Activated CD4-positive, alpha-beta T cell treated with anti-CD3 and anti-CD28 coated beads, Interleukin-10, Interleukin-2, amounts not matched to agents 100 ng/mL and 50 ng/mL, durations not matched to agents 16 hours and 8 hours (primary cell): ENCODE measurements around the gene RAP1A.
"Not testable (repeated sequence)": the region's sequence is repeated elsewhere in the genome, so short reads cannot be mapped to it uniquely, and the experiment has no call there.

Source experiments
- DNase-seq: peaks from one replicate; pipeline ENCODE4 v3.0.0-alpha.2; 2020

Gene RAP1A

GRCh38 chr1:111598544-111598943 lies 21.0 kb upstream of the RAP1A start:
- peak; percentile 76 for DNase-seq

- DNase-seq, result peak; percentile 56
Measured at GRCh38 chr1:111599781-111600693, 19.6 kb upstream of the RAP1A start.

GRCh38 chr1:111600886-111601386 lies 18.7 kb upstream of the RAP1A start:
- peak; percentile 94 for DNase-seq

GRCh38 chr1:111602302-111602701 lies 17.3 kb upstream of the RAP1A start:
- DNase-seq, result no peak

GRCh38 chr1:111602974-111603373 lies 16.6 kb upstream of the RAP1A start:
- peak; percentile 88 for DNase-seq

GRCh38 chr1:111603979-111604378 lies 15.6 kb upstream of the RAP1A start:
- peak; percentile 94 for DNase-seq

GRCh38 chr1:111604931-111605330 lies 14.7 kb upstream of the RAP1A start:
- no peak for DNase-seq

- no peak for DNase-seq
Measured at GRCh38 chr1:111605576-111605975, 14.0 kb upstream of the RAP1A start.

GRCh38 chr1:111606457-111607215 lies 13.0 kb upstream of the RAP1A start:
- not testable (repeated sequence) for DNase-seq

- DNase-seq, result not testable (repeated sequence)
Measured at GRCh38 chr1:111608528-111608927, 11.1 kb upstream of the RAP1A start.

GRCh38 chr1:111611986-111612385 lies 7.6 kb upstream of the RAP1A start:
- DNase-seq, result no peak

GRCh38 chr1:111615870-111616715 lies 3.5 kb upstream of the RAP1A start:
- DNase-seq, result peak; percentile 88

- peak; percentile 63 for DNase-seq
Measured at GRCh38 chr1:111618081-111618480, 1.5 kb upstream of the RAP1A start.

- no peak for DNase-seq
Measured at GRCh38 chr1:111618961-111619634, 491 bp upstream of the RAP1A start.

GRCh38 chr1:111620441-111620971 lies 917 bp downstream of the RAP1A start:
- no peak for DNase-seq

GRCh38 chr1:111621050-111621449 lies 1.5 kb downstream of the RAP1A start:
- peak; percentile 61 for DNase-seq

GRCh38 chr1:111622166-111622565 lies 2.6 kb downstream of the RAP1A start:
- DNase-seq, result no peak

GRCh38 chr1:111624382-111624781 lies 4.8 kb downstream of the RAP1A start:
- peak; percentile 76 for DNase-seq

GRCh38 chr1:111625276-111625675 lies 5.7 kb downstream of the RAP1A start:
- DNase-seq, result no peak

- DNase-seq, result no peak
Measured at GRCh38 chr1:111628153-111628552, 8.6 kb downstream of the RAP1A start.

- DNase-seq, result peak; percentile 59
Measured at GRCh38 chr1:111629190-111629954, 9.8 kb downstream of the RAP1A start.
